Chondrocyte (in vitro differentiated cells): ENCODE data around the gene ARHGAP33. TPM values are rescaled to one million over a fixed set of nuclear protein-coding genes. Genes with fewer than 3 reads are reported as not detected.

Experiments used
- DNase-seq: peaks from one replicate; pipeline ENCODE4 v3.0.0; 2021; ENCODE audit warnings: mixed read lengths, low spot score
- H3K27ac Mint-ChIP-seq: one replicate; pipeline ENCODE4 v1.8.0; 2021; ENCODE audit warnings: mild to moderate bottlenecking, moderate library complexity, mixed read lengths; ENCODE audit not compliant: unreplicated experiment
- H3K27me3 Mint-ChIP-seq: 2 replicates; pipeline ENCODE4 v1.8.0; 2021; ENCODE audit warnings: low read depth, mixed read lengths
- H3K36me3 Mint-ChIP-seq: 2 replicates; pipeline ENCODE4 v1.8.0; 2021; ENCODE audit warnings: low read depth, mixed read lengths
- H3K4me1 Mint-ChIP-seq: 2 replicates; pipeline ENCODE4 v1.8.0; 2021; ENCODE audit warnings: low read depth, mild to moderate bottlenecking, mixed read lengths
- H3K4me3 Mint-ChIP-seq: one replicate; pipeline ENCODE4 v1.8.0; 2021; ENCODE audit warnings: mild to moderate bottlenecking, moderate library complexity, mixed read lengths; ENCODE audit not compliant: unreplicated experiment
- H3K9me3 Mint-ChIP-seq: 2 replicates; pipeline ENCODE4 v1.8.0; 2021; ENCODE audit warnings: low read depth, mixed read lengths
- total RNA-seq: library from RNA; stranded (reverse); gene quantifications from 3 replicates; pipeline ENCODE4 v1.2.1, GENCODE V29; 2021
- TF ChIP-seq, protein P1 (sequence below): fragments of 200-600 bp; sonication (generic); IDR thresholded peaks from 2 replicates; pipeline ENCODE4 v1.5.0; 2021; ENCODE audit warnings: antibody characterized with exemption, mild to moderate bottlenecking, moderate library complexity

Gene ARHGAP33
- total RNA-seq, 1 donor from 2014 or later, result 8.5 TPM

DNA sequence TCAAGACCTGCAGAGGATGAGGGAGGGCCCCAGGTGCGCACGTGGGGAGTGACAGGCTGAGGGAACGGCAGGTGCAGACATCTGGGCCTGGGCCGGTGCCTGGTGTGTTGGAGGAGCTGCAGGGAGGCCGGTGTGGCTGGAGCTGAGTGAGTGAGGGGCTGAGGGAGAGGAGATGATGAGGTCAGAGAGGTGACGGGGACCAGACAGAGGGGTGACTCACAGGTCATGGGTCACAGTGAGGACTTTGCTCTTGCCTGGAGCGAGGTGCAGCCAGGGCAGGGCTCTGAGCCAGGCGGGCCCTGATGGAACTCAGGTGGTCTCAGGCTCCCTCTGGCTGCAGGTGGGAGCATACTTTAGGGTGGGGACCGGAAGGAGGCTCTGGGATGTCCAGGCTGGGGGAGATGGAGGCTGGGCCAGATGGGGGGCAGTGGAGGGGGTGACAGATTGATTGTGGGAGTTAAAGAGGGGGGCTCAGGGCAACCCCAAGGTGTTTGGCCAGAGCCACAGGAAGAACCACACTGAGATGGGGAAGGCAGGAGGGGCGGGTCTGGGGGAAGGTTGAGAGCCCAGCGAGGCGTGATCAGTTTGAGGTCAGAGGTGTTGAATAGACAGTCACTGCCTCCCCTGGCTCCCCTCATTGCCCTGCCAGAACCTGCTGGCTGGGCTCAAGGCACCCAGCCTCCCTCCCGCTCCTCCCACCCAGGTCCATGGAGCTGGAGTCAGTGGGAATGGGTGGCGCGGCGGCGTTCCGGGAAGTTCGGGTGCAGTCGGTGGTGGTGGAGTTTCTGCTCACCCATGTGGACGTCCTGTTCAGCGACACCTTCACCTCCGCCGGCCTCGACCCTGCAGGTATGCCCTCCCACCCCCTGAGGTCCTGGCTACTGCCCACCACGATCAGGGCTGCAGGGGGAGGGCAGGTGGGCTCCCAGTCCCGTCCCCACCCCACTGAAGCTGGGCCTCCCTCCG lies 8.4 kb downstream of the ARHGAP33 start:
- no peak overlapping the region for H3K27ac Mint-ChIP-seq
- DNase-seq, result no peak
- H3K9me3 Mint-ChIP-seq, result no peaks in the 10 kb centered on the region
- H3K4me3 Mint-ChIP-seq, result no peak overlapping the region
- TF ChIP-seq, protein P1, sequence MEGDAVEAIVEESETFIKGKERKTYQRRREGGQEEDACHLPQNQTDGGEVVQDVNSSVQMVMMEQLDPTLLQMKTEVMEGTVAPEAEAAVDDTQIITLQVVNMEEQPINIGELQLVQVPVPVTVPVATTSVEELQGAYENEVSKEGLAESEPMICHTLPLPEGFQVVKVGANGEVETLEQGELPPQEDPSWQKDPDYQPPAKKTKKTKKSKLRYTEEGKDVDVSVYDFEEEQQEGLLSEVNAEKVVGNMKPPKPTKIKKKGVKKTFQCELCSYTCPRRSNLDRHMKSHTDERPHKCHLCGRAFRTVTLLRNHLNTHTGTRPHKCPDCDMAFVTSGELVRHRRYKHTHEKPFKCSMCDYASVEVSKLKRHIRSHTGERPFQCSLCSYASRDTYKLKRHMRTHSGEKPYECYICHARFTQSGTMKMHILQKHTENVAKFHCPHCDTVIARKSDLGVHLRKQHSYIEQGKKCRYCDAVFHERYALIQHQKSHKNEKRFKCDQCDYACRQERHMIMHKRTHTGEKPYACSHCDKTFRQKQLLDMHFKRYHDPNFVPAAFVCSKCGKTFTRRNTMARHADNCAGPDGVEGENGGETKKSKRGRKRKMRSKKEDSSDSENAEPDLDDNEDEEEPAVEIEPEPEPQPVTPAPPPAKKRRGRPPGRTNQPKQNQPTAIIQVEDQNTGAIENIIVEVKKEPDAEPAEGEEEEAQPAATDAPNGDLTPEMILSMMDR, result no peak
- no peaks in the 10 kb centered on the region for H3K27me3 Mint-ChIP-seq
- H3K4me1 Mint-ChIP-seq, result no peaks in the 10 kb centered on the region
- peaks cover 3% of the 10 kb centered on the region for H3K36me3 Mint-ChIP-seq

DNA sequence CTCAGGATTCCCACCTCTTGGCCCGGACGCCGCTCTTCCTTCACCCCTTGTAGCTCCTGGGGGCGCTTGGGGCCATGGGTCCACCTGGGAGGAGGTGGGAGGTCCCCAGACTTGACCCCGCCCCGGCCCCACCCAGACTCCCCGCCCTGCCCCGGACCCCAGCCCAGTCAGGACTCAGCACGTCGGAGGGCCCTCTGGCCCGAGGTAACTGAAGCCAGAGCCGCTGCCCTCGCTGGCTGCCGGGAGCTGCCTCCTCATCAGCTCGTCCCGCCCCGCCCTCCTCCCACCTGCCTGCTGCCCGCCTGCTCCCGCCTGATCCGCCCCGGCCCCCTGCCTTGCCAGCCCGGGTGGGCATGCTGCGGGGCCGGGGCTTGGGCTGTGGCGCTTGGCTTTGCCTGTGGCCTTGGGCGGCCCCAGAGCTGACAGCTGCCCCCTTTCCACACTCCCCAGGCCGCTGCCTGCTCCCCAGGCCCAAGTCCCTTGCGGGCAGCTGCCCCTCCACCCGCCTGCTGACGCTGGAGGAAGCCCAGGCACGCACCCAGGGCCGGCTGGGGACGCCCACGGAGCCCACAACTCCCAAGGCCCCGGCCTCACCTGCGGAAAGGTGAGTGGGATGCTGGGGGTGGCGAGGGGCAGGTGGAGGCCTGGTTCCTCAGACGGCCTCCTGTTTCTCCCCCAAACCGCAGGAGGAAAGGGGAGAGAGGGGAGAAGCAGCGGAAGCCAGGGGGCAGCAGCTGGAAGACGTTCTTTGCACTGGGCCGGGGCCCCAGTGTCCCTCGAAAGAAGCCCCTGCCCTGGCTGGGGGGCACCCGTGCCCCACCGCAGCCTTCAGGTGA lies 9.4 kb downstream of the ARHGAP33 start:
- Mint-ChIP-seq H3K4me1 (no peaks in the 10 kb centered on the region), H3K4me3 (no peak overlapping the region), H3K36me3 (peaks cover 3% of the 10 kb centered on the region), H3K27me3 (no peaks in the 10 kb centered on the region), H3K27ac (no peak overlapping the region), H3K9me3 (no peaks in the 10 kb centered on the region)
- TF ChIP-seq, protein P1, result no peak
- DNase-seq, result no peak

DNA sequence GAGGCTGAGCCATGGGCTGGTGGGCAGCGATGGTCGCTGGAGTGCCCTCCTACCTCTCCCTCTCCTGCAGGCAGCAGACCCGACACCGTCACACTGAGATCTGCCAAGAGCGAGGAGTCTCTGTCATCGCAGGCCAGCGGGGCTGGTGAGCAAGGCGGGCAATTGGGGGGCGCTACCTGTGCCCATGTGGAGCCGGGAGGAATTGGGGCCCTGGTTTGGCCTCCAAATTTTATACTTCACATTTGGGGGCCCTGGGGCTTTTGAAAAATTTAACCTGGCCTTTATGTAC lies 9.9 kb downstream of the ARHGAP33 start:
- no peak for DNase-seq
- TF ChIP-seq, protein P1, result no peak
- no peaks in the 10 kb centered on the region for H3K27me3 Mint-ChIP-seq
- H3K9me3 Mint-ChIP-seq, result no peaks in the 10 kb centered on the region
- peaks cover 3% of the 10 kb centered on the region for H3K36me3 Mint-ChIP-seq
- H3K4me1 Mint-ChIP-seq, result no peaks in the 10 kb centered on the region
- no peak overlapping the region for H3K27ac Mint-ChIP-seq
- no peak overlapping the region for H3K4me3 Mint-ChIP-seq

DNA sequence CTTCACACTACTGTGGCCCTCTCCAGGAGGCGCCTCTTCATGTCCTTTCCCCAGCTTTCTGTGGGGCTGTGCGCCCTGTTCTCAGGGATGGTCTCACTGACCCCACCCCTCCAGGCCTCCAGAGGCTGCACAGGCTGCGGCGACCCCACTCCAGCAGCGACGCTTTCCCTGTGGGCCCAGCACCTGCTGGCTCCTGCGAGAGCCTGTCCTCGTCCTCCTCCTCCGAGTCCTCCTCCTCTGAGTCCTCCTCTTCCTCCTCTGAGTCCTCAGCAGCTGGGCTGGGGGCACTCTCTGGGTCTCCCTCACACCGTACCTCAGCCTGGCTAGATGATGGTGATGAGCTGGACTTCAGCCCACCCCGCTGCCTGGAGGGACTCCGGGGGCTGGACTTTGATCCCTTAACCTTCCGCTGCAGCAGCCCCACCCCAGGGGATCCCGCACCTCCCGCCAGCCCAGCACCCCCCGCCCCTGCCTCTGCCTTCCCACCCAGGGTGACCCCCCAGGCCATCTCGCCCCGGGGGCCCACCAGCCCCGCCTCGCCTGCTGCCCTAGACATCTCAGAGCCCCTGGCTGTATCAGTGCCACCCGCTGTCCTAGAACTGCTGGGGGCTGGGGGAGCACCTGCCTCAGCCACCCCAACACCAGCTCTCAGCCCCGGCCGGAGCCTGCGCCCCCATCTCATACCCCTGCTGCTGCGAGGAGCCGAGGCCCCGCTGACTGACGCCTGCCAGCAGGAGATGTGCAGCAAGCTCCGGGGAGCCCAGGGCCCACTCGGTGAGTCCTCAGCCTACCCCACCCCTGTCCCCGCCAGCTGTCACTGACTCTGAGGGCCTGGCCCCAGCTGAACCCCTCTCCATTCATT lies 11.2 kb downstream of the ARHGAP33 start:
- H3K4me3 Mint-ChIP-seq, result no peak overlapping the region
- TF ChIP-seq, protein P1, result no peak
- H3K36me3 Mint-ChIP-seq, result peaks cover 1% of the 10 kb centered on the region
- no peaks in the 10 kb centered on the region for H3K27me3 Mint-ChIP-seq
- H3K9me3 Mint-ChIP-seq, result no peaks in the 10 kb centered on the region
- DNase-seq, result peak; percentile 93
- H3K27ac Mint-ChIP-seq, result no peak overlapping the region
- H3K4me1 Mint-ChIP-seq, result no peaks in the 10 kb centered on the region
